PC-3 (cell line): ENCODE measurements around the gene C19orf33.

Experiments used
- EZH2 ChIP-seq: fragments of 300-600 bp; sonication (generic); IDR thresholded peaks from one replicate; pipeline ENCODE4 v1.6.1; 2017; ENCODE audit warnings: antibody characterized with exemption, mild to moderate bottlenecking, low read length; ENCODE audit not compliant: unreplicated experiment
- EZH2phosphoT487 ChIP-seq: fragments of 300-600 bp; sonication (generic); IDR thresholded peaks from 2 replicates; pipeline ENCODE4 v1.6.1; 2018; ENCODE audit warnings: mild to moderate bottlenecking, antibody characterized with exemption, low read length, borderline replicate concordance
- TF ChIP-seq, protein P1 (sequence below): fragments of 300-600 bp; sonication (generic); conservative IDR thresholded peaks from 2 replicates; pipeline ENCODE4 v1.5.1; 2017; ENCODE audit warnings: antibody characterized with exemption, low read depth, mild to moderate bottlenecking, low read length

DNA sequence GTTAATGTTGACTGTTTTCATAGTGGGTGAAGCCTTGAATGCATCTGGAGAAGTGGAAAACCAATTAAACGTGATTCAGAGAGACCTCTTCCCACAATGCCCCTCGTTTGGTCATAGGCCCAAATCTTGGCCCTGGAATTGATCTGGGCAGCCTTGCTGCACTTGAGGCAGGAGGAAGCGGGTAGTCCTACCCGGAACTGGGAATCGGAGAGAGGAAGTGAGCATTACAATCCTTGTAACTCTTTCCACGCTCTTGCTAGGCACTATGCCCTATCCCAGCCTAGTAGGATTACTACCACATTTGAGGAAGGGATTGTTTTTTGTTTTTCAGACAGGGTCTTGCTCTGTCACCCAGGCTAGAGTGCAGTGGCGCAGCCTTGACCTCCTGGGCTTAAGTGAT lies 19.2 kb downstream of the C19orf33 start:
- TF ChIP-seq, protein P1, sequence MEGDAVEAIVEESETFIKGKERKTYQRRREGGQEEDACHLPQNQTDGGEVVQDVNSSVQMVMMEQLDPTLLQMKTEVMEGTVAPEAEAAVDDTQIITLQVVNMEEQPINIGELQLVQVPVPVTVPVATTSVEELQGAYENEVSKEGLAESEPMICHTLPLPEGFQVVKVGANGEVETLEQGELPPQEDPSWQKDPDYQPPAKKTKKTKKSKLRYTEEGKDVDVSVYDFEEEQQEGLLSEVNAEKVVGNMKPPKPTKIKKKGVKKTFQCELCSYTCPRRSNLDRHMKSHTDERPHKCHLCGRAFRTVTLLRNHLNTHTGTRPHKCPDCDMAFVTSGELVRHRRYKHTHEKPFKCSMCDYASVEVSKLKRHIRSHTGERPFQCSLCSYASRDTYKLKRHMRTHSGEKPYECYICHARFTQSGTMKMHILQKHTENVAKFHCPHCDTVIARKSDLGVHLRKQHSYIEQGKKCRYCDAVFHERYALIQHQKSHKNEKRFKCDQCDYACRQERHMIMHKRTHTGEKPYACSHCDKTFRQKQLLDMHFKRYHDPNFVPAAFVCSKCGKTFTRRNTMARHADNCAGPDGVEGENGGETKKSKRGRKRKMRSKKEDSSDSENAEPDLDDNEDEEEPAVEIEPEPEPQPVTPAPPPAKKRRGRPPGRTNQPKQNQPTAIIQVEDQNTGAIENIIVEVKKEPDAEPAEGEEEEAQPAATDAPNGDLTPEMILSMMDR = no peak
- no peak for TF ChIP-seq EZH2phosphoT487
- no peak for TF ChIP-seq EZH2
